ENCODE measurements around the gene TMUB1.

The TMUB1 gene

DNA sequence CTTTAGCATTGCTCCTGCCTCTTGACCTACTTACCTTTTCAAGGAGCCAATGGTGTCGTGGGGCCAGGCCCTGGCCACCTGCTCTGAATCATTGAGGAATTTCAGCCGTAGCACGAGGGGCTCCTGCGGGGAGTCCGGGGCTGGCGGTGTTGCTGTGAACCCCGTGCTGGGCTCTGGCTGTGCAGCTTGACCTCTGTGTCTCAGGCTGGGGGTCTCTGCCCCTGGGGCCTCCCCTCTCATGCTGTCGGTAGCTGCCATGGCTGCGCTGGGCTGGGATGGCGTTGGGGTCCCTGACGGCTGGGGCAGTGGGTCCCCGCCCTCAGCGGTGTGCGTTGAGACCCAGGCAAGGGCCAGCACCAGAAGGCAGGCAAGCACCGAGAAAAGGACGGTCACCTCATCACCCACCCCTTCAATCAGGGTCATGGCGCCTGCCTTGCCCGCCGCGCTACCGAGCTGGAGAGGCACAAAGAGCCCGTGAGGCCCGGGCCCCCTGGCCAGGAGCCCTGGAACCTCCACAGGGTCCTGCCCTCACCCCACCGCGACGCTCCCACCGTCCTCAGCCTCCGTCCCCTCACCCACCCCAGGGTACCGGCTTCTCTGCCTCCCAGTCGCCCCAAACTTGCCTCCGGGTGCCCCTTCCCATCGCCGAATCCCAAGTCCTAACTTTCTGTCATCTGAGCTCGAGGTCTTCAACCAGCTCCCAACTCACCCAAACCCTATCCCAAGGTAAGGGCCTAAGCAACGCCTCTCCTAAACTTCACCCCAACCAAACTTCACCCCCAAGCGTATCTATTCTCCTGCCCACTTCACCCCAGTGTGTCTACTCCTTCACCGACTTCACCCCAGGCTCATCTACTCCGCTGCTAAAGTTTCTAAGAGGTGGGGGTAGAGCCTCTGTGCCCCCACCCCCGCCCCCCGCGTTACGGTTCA is 887 bp downstream of the TMUB1 start:
- DNase-seq: no peak

DNA sequence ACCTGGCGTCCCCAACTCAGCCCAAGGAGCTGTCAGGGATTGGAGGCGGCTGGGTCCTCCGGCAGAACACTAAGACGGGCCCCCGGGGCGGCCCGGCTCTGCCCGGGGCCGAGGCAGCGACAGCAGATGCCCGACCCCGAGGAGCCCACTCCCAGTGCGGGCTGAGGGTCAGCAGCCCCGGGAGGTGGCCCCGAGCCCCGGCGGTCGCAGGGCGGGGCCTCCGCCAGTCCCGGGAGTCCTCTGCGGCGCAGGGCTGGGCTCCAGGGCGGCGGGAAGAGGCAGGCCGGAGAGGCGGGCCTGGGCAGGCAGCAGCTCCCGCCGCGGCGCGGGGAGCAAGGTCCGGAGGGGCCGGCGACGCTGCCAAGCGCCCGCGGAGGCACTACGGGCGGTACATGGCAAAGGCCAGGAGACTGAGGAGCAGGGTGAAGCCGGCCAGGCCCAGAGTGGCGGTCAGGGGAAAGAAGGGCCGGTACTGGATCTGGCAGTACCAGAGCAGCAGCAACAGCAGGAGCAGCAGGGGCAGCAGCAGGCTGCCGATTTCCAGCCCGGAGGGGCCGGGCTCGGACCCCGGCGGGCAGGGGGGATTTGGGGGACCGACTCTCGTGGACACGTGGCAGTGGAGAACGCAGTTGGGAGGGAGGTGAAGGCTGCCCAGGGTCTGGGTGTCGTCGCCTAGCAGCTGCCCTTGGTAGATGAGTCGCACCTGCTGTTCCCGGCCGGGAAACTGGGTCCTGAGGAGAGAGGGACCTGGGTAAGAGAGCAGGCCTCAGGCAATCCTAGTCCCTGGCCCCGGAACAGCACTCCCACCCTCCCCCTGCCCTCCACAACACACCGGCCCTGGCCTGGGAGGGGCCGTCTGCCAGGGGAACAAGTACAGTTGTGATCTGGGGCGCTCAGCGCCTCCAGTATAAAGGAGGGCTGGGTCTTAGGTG is 1.9 kb downstream of the TMUB1 start:
- DNase-seq: no peak

DNA sequence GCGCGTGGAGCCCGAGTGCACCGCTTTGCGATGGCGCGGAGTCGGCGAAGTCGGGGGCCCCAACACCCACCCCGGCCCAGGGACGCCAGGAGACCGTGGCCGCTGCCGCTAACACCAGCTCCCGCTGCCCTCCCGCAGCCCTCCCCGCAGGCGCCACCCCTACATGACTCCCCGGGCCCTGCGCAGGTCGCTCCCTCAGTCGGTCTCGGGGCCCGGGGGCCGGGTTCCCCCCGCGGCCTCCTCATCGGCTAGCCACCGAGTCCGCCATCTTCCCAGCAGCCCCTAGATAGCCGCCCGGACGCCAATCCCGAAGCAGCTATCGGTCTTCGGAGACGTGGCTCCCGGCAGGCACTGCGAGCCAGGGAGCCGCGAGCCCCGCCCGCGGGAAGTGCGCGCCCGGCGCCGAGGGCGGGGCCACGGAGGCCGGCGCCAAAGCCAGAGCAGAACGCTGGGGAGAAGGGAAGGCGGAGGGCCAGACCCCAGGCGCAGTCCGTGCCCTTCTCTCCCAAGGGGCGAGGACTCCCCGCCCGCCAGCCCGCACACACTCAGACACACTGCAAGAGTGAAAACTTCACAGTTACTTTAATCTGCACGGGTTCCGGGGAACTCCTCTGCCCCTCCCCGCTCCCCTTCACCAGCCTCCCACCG is 2.6 kb downstream of the TMUB1 start, which contains the start of gene FASTK:
Gene FASTK, minus strand, starts transcription at position 288 of the 648 bp plus-strand sequence. Its CDS starts 43 bp downstream, at position 245.
- DNase-seq: peak; percentile 88

DNA sequence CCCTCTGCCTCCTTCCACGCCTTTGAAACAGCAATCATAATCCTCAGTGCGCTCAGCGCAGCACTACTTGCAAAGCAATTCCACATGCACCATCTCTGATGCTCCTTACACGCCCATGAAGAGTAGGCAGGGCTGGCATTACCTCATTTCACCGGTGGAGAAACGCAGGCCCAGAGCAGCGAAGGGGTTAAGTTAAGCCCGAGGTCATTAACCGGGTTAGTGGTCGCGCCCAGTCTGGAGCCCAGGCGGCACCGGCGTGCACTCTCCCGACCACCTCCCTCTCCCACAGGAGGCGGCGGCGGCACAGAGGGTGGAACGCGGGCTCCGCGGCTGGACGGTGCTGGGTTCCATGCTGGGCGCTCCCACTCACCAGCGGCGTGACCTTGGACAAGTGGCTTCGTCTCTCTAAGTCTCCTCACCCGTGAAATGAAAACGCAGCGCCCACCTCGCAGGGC is 3.2 kb downstream of the TMUB1 start:
- DNase-seq: peak; percentile 41

DNA sequence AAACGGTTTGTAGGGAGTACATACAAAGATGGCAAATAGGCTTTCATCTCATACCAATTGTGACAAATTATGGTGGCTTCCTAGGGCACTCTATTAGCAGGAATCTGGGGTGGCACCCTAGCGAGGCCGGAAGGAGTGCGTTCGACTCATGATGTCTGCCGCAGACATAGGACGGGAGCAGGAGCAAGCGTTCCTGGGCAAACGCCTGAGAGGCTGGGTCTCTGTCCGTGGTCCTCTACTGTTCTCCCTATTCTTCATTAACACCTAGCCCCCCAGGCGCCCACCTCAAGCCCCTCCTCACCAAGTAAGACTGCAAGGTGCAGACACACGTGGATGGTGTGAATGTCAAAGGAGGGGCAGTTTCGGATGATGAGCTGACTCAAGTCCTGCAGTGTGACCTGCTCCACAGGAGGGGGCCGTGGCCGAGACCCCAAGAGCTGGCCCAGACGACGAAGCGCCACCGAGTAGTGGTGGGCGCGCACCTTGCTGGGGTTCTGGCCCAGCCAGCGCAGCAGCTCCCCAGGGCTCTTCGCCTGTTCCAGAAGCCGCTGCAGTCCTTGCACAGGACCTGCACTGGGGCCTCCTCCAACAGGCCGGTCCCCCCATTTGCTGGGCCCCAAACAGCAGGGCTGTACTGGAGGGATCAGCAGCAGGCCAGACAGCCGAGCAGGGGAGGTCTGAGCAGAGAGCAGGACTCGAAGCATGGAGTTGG is 3.9 kb downstream of the TMUB1 start:
- DNase-seq: no peak

DNA sequence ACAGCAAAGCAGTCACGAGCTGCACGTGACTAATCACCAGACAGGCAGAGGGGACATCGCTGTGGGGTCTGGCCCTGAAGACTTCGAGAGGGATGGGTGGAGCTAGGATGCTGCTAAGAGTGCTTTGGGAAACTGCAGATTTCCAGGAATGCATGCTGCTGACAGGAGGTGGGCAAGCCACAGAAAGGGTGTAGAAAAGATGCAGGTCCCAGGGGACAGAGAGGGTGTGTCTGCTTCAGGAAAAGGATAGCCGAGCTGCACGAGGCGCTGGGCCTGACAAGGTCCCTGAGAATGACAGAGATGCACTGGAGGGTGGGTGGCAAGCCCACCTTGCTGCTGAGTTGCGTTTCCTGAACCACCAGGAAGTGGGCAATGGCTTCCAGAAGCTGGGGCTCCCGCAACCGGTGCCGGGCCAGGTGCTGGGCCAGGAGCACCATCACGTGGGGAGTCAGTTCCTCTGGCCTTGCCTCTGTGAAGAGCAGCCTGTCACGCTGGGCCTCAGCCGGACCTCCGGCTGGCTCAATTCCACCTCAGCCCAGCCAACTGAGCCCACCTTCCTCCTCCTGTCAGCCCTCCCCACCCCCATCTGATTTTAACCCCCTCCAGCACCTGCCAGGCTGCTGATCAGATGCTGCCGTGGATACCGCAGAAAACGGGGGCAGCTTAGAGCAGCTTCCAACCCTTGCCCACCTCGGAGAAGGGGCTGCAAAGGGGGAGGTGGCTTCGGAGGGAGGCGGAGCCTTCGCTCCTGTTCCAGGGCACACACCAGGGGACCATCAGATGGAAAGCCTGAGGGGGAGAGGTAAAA is 4.9 kb downstream of the TMUB1 start:
- DNase-seq: no peak

DNA sequence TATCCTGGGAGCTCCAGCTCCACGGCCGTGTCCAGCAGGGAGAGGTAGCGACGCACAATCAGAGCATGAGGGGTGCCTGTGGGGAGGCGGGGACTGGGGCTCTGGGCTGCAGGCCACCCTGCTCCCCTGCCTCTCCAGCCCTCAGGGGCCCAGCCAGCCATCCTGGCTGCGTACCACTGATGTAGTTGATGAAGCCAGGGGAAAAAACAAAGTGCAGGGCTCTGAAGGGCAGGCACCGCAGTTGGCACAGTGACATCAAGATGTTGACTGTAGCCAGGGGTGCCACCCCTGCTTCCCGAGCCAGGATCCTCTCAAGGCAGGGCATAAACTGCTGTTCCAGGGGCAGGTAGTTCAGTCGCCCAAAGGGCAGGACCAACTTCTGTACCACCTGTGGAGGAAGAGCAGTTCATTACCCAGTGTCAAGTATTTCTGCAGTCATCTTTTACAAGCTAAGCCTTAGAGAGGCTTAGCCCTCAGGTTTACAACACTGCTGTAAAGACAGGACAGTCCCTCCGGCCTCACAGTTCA is 5.5 kb downstream of the TMUB1 start:
- no peak for DNase-seq

DNA sequence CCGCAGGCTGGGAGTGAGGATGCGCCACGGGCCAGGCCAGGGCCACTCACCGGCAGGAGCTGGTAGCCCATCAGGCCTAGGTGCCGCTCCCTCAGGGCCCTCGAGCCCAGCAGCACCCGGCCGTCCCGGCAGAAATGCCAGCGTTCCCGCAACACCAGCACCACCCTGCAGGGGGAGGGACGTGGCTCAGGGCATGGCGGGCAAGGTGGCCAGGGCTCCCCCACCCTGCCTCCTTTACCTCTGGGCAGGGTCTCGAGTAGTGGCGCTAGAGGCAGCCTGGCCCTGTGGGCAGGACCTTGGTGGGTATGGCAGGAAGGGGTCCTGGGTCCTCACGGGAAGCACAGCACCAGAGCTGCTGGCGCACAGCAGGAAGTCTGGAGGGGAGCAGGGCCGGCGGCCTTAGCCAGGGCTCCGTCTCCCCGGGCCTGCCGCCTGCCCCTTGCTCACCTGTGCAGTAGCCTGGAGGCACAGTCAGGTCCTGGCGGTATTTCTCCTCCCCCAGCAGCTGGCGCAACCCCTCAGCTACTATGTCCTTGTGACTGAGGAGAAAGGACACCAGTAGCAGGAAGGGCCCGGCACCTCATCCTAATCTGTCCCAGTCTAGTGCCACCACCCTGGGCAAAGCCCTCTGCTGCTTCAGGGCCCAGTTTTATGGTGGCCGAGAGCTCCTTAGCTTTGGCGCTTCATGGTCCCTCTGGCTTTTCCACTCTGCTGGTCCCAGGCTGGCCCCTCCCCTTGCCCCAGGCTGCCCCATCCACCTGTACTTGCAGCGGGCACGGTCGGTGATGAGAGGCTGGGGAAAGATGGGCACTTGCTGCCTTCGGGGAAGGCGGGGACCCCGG is 6.2 kb downstream of the TMUB1 start:
- peak; percentile 44 for DNase-seq

DNA sequence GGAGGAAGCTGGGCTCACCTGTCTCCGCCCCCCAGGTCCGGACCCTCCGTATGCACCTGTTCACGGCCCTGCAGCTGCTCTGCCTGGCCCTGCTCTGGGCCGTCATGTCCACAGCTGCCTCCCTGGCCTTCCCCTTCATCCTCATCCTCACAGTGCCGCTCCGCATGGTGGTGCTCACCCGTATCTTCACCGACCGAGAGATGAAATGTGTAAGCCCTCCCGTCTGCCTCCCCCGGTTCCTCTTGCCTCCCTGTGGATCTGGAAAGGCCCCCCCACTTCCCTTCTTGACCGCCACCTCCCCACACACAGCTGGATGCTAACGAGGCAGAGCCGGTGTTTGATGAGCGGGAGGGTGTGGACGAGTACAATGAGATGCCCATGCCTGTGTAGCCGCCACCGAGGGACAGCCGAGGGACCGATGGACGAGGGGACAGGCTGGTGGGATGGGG is 7.3 kb downstream of the TMUB1 start:
- DNase-seq: no peak

DNA sequence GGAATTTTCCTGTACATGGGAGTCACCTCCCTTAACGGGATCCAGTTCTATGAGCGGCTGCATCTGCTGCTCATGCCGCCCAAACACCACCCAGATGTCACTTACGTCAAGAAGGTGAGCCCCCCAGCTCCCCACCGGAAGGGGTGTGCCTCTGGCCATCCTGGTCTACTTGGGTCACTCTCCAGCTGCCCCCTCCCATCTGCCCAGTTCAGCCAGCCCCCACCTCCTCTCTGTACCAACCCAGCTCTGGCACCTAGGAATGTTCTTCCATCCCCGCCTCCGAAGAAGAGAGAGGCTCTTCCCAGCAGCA is 7.7 kb downstream of the TMUB1 start:
- DNase-seq: no peak

DNA sequence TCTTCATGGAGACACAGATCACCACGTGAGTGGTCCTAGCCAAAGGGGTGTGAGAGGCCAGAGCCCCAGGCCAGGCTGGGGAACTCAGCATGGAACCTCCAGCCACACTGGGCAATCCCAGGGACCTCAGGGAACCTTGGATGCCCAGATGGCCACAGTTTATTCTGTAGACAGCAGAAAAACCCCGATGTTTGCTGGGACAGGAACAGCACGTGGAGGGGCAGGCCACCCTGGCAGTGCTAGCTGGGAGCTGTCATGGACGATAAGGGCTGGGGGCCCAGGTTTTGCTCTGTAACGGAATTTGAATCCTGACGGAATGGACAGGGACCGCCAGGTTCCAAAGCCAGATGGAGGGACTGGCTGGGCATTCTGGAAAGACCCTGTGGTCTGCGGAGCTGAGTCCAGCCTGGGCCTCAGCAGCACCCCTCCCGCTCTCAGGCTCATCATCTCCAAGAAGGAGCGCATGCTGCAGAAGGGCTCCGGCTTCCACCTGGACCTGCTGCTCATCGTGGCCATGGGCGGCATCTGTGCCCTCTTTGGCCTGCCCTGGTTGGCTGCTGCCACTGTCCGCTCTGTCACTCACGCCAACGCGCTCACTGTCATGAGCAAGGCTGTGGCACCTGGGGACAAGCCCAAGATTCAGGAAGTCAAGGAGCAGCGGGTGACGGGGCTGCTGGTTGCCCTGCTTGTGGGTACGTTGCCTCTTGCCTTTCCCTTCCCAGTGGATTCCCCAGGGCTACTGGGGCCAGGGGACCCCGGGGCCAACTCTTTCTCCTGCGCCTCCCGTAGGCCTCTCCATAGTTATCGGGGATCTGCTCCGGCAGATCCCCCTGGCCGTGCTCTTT is 8.3 kb downstream of the TMUB1 start:
- no peak for DNase-seq

DNA sequence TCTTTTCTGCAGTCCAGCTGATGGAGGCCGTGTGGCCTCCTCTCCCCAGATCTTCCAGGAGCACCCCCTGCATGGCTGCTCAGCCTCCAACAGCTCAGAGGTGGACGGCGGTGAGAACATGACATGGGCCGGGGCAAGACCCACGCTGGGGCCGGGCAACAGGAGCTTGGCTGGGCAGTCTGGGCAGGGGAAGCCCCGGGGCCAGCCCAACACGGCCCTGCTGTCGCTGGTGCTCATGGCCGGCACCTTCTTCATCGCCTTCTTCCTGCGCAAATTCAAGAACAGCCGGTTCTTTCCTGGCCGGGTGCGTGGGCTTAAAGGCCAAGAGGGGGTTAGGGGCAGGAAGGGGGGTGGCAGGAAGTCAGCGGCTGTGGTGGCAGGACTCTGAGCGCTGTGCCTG is 9.3 kb downstream of the TMUB1 start:
- DNase-seq: no peak

DNA sequence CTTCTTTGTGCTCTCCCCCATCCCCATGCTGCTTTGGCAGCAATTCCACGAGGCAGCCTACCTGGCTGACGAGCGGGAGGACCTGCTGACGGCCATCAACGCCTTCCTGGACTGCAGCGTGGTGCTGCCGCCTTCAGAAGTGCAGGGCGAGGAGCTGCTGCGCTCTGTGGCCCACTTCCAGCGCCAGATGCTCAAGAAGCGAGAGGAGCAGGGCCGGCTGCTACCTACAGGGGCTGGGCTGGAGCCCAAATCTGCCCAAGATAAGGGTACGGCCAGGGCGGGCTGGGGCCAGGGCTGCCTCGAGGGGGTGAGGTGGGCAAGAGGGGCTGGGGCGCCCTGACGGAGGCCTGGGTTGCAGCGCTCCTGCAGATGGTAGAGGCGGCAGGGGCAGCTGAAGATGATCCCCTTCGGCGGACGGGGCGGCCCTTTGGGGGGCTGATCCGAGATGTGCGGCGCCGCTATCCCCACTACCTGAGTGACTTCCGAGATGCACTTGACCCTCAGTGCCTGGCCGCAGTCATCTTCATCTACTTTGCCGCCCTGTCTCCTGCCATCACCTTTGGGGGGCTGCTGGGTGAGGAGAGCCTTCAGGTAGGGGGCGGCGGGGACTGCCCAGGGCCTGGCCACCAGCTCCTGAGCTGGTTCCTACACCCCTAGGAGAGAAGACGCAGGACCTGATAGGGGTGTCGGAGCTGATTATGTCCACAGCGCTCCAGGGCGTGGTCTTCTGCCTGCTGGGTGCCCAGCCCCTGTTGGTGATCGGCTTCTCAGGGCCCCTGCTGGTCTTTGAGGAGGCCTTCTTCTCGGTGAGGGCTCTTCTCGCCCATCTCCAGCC is 12.0 kb downstream of the TMUB1 start:
- no peak for DNase-seq

DNA sequence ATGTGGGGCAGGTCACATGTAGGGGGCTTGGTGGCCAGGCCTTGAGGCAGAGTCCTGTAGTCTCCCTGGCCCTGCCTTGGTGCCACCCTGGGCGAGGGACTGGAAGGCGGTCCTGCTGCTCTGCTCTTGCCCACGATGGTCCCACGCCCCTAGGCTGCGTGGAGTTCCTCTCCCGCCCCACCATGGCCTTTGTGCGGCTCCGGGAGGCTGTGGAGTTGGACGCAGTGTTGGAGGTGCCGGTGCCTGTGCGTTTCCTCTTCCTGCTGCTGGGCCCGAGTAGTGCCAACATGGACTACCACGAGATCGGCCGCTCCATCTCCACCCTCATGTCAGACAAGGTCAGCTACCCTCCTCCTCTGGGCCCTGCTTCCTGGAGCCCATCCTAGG is 12.7 kb downstream of the TMUB1 start:
- no peak for DNase-seq

DNA sequence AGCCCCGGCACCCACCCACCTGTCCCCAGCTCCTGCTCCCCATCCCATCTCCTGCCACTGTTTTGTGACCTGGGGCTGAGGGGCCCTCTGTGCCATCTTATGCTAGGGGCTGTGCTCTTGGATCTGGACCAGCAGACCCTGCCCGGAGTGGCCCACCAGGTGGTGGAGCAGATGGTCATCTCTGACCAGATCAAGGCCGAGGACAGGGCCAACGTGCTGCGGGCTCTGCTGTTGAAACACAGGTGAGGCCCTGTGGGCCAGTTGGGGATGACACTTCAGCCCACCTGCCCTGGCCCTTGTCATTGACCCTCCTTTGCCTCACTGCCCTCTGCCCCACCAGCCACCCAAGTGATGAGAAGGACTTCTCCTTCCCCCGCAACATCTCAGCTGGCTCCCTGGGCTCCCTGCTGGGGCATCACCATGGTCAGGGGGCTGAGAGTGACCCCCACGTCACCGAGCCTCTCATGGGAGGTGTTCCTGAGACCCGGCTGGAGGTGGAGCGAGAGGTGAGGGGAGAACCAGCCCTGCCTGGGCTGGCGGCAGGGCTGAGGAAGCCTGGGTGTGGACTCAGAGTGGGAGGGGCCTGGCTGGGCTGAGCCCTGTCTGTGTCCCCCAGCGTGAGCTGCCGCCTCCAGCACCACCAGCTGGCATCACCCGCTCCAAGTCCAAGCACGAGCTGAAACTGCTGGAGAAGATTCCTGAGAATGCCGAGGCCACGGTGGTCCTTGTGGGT is 13.3 kb downstream of the TMUB1 start:
- no peak for DNase-seq

DNA sequence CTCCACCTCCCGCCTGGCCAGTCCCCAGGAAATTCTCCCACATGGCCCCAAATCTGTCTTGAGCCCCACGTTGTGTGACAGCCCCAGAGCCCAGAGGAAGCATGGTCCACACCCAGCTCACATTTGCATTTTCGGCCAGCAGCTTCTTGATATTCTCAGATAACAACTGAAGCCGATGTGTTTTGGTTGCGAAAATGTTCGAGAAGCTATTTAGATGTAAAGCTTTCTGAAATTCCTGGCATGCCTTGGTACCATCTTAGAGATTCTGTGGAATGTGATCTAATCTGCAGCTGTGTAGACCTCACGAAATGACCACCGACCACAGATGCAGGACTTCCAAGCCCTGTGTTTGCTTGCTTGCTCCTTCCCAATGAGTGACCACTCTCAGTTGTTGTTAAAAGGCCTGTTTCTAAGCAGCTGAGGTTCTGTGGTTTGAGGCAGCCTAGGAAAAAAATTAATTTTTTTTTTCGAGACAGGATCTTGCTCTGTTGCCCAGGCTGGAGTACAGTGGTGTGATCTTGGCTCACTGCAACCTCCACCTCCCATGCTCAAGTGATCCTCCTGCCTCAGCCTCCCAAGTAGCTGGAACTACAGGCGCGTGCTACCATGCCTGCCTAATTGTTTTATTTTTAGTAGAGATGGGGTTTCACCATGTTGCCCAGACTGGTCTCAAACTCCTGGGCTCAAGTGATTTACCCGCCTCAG is 15.1 kb downstream of the TMUB1 start:
- DNase-seq: no peak
